GM19328 (cell line): Measurements from ENCODE around the gene CCSER2.
"Not testable (repeated sequence)": the region's sequence is repeated elsewhere in the genome, so short reads cannot be mapped to it uniquely, and the experiment has no call there.

Source experiments
- ATAC-seq: cut with Tn5 transposase; IDR thresholded peaks from one replicate; pipeline ENCODE4 v1.9.1; 2021; ENCODE audit warnings: mild to moderate bottlenecking, moderate library complexity; ENCODE audit not compliant: unreplicated experiment

The CCSER2 gene

DNA sequence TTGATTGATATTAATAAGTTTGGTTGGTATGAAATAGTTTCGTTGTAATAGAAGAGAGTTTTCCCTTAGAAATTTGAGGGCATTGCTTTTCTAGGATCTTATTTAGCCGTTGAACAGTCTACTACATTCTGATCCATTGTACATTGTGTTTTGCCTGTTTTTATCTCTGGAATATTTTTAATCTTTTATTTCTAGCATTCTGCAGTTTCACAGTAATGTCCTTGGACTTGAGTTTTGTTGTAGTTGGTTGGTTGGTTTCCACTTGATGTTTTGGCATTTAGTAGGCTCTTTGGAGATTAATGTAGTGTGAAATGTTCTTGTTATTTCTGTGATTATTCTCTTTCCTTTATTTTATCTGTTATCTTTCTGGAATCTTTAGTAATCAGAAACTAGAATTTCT is 112.4 kb downstream of the CCSER2 start:
- ATAC-seq: no peak

DNA sequence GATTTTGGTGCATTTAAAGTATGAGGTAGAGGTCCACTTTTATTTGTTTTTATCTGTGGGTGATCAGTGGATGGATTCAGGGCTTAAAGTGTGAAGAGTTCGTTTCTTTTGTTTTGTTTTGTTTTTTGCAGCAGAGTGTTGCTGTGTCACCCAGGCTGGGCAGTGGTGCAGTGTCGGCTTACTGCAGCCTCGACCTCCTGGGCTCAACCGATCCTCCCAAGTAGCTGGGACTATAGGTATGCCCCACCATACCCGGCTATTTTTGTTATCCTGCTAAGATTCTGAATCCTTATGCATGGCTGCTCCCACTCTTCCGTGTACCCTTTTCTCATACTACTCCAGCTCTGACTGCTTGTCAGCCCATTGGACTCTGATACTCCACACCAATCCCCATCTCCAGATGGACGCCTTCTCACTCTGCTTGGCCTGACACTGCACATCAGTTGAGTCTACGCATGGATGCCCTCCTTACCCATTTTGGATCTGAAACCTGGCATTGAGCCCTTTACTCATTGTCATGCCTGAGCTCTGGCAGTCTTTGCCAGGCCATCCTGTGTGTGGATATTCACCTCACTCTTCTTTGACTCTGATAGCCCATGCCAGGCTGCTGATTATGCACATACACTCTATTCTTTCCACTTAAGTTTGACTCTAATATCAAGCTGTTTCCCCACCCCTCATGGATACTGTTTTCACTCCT is 119.5 kb downstream of the CCSER2 start:
- no peak for ATAC-seq

DNA sequence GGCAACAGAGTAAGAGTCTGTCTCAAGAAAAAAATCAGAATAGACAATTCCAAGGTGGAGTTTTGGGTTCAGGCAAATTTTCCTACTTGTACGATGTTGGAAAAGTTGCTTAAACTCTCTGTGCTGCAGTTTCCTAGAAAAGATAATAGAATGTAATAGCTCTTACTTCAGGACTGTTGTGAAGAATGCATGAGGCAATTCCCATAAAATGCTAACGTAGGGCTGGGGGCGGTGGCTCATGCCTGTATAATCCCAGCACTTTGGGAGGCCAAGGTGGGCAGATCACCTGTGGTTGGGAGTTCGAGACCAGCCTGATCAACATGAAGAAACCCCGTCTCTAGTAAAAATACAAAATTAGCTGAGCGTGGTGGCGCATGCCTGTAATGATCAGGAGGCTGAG is 121.0 kb downstream of the CCSER2 start:
- not testable (repeated sequence) for ATAC-seq

DNA sequence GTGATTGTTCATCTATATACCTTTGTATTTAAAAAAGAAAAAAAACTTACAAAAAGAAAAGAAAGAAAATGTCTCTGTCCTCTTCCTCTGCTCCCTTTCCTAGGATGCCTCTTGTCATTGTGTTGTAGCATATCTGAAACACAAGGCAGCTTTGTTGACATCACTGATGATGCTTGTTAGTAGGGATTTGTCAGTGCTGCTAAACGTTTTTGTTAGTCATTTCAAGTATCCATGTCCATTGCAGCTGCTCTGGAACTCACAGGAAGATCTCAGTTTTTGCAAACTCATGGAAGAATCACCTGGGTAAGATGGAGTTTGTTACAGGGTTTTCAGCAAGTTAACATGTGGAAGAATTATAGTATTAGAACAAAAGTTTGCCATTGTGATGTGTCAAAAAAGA is 123.6 kb downstream of the CCSER2 start:
- ATAC-seq: no peak

DNA sequence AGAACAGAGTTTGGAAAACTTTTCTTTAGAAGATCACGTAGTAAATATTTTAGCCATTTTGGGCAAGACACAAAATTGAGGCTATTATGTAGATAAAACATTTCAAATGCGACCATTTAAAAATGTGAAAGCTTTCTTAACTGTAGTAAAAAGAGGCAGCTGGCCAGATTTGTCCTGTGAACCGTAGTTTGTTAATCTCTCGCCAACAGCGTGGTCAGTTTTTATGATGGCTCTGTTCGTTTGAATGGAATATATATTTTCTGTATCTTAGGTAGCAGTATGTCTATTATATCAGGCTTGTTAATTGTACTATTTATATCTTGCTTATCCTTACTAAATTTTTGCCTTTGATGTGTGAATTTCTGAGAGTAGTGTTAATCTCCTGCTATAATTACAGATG is 124.9 kb downstream of the CCSER2 start:
- no peak for ATAC-seq

DNA sequence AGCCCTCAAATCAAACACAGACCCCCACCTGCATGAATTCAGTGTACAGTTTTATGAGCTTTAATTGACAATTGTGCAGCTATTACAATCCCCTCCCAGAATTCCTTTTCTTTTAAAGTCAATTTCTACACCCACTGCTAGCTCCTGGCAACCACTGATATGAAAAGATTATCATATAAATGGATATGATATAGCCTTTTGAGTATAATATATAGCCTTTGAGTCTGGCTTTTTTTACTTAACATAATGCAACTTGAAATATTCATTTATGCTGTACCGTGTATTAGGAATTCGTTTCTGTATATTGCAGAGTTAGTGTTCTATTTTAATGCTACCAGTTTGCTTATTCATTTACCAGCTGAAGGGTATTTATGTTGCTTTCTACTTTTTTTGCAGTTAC is 127.7 kb downstream of the CCSER2 start:
- no peak for ATAC-seq

DNA sequence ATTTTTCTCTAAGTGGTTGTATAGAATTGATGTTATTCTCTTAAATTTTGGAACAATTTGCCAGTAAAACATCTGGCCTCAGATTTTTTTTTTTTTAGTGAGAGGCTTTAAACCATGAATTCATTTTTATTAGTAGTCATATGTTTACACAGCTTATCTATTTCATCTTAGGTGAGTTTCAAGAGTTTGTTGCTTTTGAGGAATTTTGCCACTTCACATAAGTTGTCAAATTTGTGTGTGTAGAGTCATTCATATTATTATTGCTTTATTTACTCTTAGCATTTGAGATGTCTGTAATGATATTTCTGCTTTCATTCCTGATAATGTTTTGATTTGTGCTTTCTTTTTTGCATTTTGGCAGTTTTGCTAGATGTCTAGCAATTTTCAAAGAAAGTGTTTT is 132.1 kb downstream of the CCSER2 start:
- ATAC-seq: no peak

DNA sequence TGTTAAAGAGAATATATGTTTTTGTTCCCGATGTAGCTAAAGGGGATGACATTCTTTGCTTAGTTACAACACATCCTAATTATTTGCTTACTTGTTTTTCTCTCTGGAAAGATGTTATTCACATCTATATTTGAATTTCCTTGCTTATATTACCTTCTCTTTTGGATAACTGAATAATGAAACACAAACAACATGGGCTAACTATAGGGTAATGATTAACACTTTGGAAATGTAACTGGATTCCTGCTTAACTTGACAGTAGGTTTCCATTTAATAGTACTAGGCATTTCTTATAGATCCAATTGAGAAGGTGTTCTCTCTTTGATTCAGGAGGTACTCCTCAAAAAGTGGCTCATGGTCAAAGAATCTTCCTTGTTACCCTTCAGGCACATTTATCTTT is 141.1 kb downstream of the CCSER2 start:
- ATAC-seq: no peak

DNA sequence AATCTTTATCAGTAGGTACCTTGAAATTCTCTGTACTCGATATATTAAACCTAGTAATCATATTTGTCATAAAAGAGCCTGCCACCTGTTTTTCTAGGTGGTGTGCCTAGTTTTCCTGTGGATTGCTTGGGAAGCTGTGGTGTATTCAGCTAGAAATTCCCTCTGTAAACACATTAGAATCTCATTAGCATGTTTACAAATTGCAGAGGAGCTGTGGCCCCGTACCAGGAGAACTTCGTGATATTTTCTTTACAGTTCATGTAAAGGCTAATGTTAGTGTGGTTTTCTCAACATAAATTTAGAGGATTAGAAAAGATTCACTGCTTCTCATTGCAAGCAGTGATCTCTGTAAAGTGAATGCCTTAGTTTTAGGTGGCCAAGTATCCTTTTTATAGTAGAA is 144.7 kb downstream of the CCSER2 start:
- no peak for ATAC-seq

DNA sequence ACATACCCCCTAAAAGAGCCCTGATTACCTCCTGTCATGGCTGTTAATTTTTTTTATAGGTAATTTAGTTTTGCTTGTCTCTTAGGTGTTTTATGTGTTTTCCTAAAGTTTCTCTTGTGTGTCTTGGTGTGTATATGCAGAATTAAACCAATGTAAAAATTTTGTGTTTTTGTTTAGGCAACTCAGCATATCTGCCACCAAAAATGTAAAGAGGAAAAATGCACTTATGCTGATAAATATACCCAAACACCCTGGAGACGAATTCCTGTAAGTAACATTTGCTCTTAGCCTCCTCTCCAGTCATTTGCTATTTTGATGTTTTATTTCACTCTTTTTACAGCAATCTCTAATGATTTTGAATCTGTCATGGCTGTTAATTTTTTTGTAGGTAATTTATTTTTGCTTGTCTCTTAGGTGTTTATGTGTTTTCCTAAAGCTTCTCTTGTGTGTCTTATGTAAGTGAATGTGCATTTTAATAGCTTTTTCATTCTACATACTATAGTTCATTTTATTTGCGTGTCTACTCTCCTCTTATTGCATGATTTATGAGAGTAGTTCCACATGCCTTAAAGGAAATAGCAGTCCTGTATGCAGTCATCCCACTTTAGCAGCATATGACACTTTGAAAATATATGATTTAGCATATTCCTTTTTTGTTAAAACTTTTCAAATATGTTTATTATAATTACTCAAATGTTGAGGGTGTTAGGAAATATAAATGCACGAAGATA is 149.2 kb downstream of the CCSER2 start:
- no peak for ATAC-seq

DNA sequence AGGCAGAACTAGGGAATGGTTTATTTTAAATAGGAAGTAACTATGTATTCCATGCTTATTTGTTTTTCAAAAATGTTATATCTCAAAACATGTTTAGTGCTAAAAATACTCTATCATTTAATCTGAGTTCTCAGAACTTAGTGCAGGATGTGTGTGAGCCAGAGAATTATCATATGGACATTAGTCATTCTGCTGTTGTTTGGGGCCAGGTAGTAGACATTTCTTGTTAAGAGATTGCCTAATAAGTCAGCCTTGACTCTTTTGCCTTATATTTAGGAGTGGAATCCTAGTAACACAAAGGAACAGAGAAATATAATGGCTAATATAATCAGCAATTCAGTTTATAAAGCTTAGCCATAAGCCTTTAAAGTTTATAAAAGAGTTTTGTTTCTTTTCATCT is 149.8 kb downstream of the CCSER2 start:
- no peak for ATAC-seq

DNA sequence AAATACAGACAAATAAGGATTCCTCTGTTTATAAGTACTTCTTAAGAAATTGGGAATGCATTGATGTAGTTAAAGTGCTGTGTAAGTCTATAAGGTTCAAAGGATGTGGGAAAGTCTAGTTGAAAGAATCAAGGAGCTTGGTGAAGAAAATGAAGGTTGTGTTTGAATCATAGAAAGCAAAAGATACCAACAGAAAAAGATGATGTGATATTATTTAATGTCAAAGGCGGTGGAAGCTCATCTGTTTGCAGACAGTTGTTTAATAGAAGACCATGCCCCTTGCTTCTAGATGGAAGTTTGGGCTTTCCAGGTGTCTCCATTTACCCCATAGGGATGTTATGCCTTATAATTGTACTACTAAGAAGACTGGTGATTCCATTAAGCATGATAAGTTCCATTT is 150.3 kb downstream of the CCSER2 start:
- no peak for ATAC-seq

DNA sequence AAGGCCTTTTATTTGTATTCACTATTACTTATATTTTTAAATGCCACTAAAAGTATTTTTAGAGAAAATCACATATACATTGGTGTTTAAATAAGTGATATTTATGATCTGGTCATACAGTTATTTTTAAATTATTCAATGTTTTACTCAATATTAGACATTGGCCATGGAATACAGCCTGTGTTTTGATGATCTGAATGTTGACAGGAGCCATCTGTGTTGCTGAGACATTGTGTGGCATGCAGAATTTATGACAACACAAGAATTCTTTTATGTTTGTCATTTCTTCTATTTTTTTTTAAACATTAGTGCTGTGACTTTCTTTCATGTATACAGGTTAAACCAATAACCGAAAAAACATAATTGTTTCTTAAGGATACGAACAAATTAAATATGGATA is 156.2 kb downstream of the CCSER2 start:
- no peak for ATAC-seq

DNA sequence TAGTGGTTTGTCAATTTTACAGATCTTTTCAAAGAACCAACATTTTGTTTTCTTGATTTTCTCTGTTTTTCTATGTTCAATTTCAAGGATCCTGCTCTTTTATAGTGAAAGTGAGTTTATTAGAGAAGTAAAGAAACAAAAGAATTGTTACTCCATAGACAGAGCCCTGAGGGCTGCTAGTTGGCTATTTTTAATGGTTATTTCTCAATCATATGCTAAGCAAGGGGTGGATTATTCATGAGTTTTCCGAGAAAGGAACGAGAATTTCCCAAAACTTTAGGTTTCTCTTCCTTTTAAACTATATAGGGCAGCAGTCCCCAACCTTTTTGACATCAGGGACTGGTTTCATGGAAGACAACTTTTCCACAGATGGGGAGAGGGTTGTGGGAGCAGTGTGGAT is 165.0 kb downstream of the CCSER2 start:
- ATAC-seq: no peak

DNA sequence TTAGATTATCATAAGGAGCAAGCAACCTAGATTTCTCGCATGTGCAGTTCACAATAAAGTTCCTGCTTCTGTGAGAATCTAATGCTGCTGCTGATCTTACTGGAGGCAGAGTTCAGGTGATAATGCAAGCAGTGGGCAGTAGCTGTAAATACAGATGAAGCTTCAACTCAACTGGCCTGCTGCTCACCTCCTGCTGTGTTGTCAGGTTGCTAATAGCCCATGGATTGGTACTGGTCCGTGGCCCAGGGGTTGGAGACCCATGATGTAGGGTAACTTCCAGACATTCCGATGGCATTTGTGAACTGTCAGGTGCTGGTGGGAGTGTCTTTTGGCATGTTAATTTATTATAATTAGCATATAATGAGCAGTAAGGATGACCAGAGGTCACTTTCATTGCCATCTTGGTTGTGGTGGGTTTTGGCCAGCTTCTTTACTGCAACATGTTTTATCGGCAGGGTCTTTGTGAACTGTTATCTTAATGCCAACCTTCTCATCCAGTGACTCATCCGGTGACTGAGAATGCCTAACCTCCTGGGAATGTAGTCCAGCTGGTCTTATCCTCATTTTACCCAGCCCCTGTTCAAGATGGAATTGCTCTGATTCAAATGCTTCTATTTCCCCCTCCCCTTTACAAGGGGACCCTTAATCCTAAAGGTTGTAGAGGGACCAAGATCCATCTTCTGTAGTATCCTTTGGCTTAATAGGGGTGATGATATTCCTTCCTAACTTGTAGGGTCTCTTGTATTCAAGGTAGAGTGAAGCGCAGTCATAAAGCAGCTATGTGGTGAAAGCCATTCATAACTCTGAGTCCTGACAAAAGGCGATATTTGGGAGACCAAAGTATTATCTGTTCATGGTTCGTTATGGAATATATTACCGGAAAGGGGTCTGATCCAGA is 165.8 kb downstream of the CCSER2 start:
- no peak for ATAC-seq

DNA sequence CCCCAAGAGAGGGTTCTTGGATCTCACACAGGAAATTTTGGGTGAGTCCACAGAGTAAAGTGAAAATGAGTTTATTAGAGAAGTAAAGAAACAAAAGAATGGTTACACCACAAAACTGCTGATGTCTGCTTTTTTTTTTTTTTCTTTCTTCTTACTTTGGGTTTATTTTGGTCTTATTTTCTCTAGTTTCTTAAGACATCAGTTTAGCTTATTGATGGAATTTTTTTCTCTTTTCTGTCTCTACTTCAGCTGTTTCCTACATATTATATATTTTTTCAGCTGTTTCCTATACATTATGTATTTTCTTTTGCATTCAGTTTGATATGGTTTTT is 166.4 kb downstream of the CCSER2 start:
- no peak for ATAC-seq

DNA sequence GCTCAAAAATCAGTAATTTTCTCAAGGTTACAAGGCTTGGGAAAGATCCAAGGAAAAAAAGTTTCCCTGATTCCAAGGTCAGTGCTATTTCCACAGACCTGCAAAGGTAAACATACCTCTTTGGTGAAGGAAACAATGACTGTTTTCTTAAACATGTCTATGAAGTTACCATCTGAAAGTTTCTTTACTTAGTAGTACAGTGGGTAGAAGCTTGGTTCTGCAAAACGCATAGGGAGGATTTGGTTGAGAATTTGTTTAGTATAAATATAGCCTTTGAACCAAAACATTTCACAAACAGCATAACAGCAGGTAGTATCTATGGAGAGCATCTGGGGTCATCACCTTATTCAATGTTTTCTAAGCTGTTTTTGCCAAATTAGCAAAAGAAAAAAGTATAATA is 169.6 kb downstream of the CCSER2 start:
- ATAC-seq: no peak

DNA sequence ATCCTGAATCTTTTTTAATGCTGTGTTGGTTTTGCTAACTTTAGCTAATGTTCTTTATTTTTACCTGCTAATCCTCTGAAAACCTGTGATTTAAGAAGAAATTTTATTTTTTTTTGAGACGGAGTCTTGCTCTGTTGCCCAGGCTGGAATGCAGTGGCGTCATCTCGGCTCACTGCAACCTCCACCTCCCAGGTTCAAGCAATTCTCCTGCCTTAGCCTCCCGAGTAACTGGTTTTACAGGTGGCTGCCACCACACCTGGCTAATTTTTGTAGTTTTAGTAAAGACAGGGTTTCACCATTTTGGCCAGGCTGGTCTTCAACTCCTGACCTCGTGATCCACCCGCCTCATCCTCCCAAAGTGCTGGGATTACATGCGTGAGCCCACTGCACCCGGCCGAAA is 170.7 kb downstream of the CCSER2 start:
- not testable (repeated sequence) for ATAC-seq

DNA sequence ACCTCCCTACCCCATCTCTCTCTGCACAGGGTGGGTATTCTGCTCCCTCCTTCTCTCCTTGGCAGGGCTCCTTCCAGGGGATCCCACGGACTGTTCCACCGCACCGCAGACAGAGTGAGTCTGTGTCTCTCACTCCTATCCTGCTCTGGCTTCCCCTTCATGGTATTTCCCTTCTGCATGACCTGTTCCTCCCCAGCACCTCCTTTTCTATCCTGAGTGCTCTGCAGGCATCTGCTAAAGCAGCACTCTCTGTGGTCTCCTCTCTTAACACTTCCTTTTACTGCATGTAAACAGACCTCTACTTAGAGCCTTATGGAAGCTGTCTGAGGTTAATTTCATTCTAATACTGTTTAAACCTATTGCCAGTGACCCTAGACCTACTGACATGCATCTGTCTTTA is 171.5 kb downstream of the CCSER2 start:
- ATAC-seq: peak; percentile 54

DNA sequence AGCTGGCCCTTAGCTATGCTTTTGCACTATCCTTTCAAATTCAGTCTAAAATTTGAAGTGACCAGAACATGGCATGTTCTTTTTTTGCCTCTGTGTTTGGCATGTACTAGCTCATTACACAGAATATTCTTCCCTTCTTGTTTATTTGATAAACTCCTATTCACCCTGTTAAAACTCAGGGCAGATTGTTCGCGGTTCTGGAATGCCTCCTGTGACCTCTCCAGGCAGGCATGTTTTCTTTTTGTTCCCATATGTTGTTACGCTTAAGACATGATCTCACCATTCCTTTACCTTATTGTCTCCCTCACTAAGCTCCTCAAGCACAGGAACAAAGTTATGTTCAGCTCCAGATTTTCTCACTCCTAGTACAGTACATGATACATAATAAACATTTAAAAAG is 181.7 kb downstream of the CCSER2 start:
- no peak for ATAC-seq

DNA sequence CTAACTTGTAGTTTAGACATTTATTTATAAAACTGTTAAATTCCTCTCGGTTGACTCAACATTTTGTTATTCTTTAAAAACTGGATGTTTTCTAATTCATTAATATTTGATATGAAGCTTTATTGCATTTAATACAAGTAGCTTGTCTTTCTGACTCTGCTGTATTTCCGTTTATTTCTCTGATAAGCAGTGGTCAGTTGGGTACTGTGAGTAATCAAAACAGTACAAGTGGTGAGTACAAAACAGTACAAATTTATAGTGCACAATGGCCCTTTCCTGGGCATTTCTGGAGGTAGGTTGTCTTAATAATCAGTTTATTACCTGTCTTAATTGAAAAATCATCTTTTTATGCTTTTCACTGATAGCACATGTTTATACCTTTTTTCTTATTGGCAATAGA is 182.7 kb downstream of the CCSER2 start:
- no peak for ATAC-seq

DNA sequence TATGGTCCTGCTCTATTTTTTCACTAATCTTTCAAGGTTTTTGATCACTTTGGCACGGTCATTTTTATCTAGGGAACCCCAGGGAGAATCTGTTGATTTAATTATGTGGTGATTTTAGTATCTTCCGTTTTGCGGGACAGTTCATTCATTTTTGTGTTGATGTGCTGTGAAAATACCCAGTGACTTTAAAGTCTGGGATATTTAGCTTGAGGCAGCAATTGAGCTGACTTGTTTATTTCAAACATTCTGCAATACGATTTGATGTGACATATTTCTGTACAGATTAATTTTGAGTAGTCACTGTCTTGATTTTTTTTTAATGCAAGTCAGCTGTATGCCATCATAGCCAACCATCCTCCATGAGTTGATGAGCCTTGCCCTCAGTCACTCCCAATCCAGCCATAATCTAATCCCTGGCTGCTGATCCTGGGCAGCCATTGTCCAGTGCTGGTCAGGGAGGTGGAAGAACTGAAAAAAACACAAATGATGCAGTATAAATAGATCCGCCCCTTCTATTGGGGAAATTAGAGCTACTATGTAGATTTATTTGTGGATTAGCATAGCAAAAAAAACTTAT is 183.4 kb downstream of the CCSER2 start:
- ATAC-seq: no peak
